ENCODE data around the gene EDEM1. TPM values are rescaled to one million over a fixed set of nuclear protein-coding genes. Genes with fewer than 3 reads are reported as not detected.

EDEM1 gene
- total and polyA plus RNA-seq, 8 donors: 6.0 to 37.9 (median 28.0) TPM

GRCh38 chr3:5262507-5262906 lies 75.0 kb downstream of the EDEM1 start:
- no peaks in the 10 kb centered on the region for H3K27me3 ChIP-seq
- FAIRE-seq: no peak
- TF ChIP-seq CTCF (IDR thresholded peaks at IDR 0.05): no peak
- no peaks in the 10 kb centered on the region for H3K4me1 ChIP-seq
- no peak overlapping the region for H3K27ac ChIP-seq
- ATAC-seq: no peak
- 86 to 89% methylated on average over 4 of the region's 4 CpGs for whole genome bisulfite sequencing, 2 donors
- no peak overlapping the region for H3K4me3 ChIP-seq
- H3K36me3 ChIP-seq: no peaks in the 10 kb centered on the region
- H3K9me3 ChIP-seq: no peaks in the 10 kb centered on the region
- intact Hi-C loops (cut with DNase I): no loop called here
- DNase-seq: no peak

GRCh38 chr3:5264093-5264600 lies 76.6 kb downstream of the EDEM1 start:
- DNase-seq (no peak), ATAC-seq (no peak), FAIRE-seq (no peak)
- Histone ChIP-seq H3K36me3 (no peaks in the 10 kb centered on the region), H3K4me1 (no peaks in the 10 kb centered on the region), H3K4me3 (no peak overlapping the region), H3K27ac (no peak overlapping the region), H3K27me3 (no peaks in the 10 kb centered on the region), H3K9me3 (no peaks in the 10 kb centered on the region)
- WGBS, 2 donors: 96 to 97% methylated on average over 4 of the region's 4 CpGs
- no peak for TF ChIP-seq CTCF (IDR thresholded peaks at IDR 0.05)
- intact Hi-C loops (cut with DNase I): no loop called here

GRCh38 chr3:5264896-5265770 lies 77.6 kb downstream of the EDEM1 start:
- 73% methylated on average over 7 of the region's 7 CpGs for WGBS, 2 donors
- intact Hi-C loops (cut with DNase I): no loop called here
- Histone ChIP-seq H3K36me3 (no peaks in the 10 kb centered on the region), H3K4me1 (no peaks in the 10 kb centered on the region), H3K27ac (no peak overlapping the region), H3K4me3 (no peak overlapping the region), H3K9me3 (no peaks in the 10 kb centered on the region), H3K27me3 (no peaks in the 10 kb centered on the region)
- no peak for TF ChIP-seq CTCF (IDR thresholded peaks at IDR 0.05)
- DNase-seq (no peak), FAIRE-seq (no peak), ATAC-seq (no peak)

GRCh38 chr3:5267252-5267651 lies 79.7 kb downstream of the EDEM1 start:
- H3K36me3 ChIP-seq: no peaks in the 10 kb centered on the region
- 43 to 50% methylated on average over 2 of the region's 2 CpGs for WGBS, 2 donors
- ATAC-seq: no peak
- no peak for TF ChIP-seq CTCF (IDR thresholded peaks at IDR 0.05)
- no peaks in the 10 kb centered on the region for H3K27me3 ChIP-seq
- H3K4me1 ChIP-seq: no peaks in the 10 kb centered on the region
- H3K9me3 ChIP-seq: no peaks in the 10 kb centered on the region
- H3K27ac ChIP-seq: no peak overlapping the region
- DNase-seq: no peak
- intact Hi-C loops (cut with DNase I): no loop called here
- H3K4me3 ChIP-seq: no peak overlapping the region
- FAIRE-seq: no peak

- H3K27ac ChIP-seq: no peak overlapping the region
- intact Hi-C loops (cut with DNase I): no loop called here
- no peak for TF ChIP-seq CTCF (IDR thresholded peaks at IDR 0.05)
- FAIRE-seq (no peak), DNase-seq (no peak), ATAC-seq (no peak)
- no peak overlapping the region for H3K4me3 ChIP-seq
- H3K9me3 ChIP-seq: no peaks in the 10 kb centered on the region
- H3K36me3 ChIP-seq: no peaks in the 10 kb centered on the region
- WGBS, 2 donors: 56 to 82% methylated on average over 1 of the region's 1 CpG
- H3K4me1 ChIP-seq: no peaks in the 10 kb centered on the region
- H3K27me3 ChIP-seq: no peaks in the 10 kb centered on the region
Observed at GRCh38 chr3:5267889-5268288, 80.4 kb downstream of the EDEM1 start.

Data from pancreas (tissue), 10 donors.